Hematopoietic multipotent progenitor cell treated with erythropoietin and hydrocortisone succinate and interleukin-3 and kit ligand, for 4 days (in vitro differentiated cells): ENCODE measurements around the gene GNAZ.

Experiments used
- DNase-seq: peaks from one replicate; pipeline ENCODE4 v3.0.0-alpha.2; 2015

The GNAZ gene

GRCh38 chr22:23094695-23095681, 24.7 kb downstream of the GNAZ start:
- DNase-seq = no peak

DNA sequence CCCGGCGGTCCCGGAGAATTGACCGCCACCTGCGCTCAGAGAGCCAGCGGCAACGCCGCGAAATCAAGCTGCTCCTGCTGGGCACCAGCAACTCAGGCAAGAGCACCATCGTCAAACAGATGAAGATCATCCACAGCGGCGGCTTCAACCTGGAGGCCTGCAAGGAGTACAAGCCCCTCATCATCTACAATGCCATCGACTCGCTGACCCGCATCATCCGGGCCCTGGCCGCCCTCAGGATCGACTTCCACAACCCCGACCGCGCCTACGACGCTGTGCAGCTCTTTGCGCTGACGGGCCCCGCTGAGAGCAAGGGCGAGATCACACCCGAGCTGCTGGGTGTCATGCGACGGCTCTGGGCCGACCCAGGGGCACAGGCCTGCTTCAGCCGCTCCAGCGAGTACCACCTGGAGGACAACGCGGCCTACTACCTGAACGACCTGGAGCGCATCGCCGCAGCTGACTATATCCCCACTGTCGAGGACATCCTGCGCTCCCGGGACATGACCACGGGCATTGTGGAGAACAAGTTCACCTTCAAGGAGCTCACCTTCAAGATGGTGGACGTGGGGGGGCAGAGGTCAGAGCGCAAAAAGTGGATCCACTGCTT, 25.5 kb downstream of the GNAZ start:
- no peak for DNase-seq

GRCh38 chr22:23097412-23098229, 27.3 kb downstream of the GNAZ start:
- no peak for DNase-seq

GRCh38 chr22:23098230-23098705, 27.9 kb downstream of the GNAZ start:
- DNase-seq = no peak

- DNase-seq = no peak
Observed at GRCh38 chr22:23098718-23099530, 28.6 kb downstream of the GNAZ start.

GRCh38 chr22:23099531-23099804, 29.1 kb downstream of the GNAZ start:
- DNase-seq = no peak

DNA sequence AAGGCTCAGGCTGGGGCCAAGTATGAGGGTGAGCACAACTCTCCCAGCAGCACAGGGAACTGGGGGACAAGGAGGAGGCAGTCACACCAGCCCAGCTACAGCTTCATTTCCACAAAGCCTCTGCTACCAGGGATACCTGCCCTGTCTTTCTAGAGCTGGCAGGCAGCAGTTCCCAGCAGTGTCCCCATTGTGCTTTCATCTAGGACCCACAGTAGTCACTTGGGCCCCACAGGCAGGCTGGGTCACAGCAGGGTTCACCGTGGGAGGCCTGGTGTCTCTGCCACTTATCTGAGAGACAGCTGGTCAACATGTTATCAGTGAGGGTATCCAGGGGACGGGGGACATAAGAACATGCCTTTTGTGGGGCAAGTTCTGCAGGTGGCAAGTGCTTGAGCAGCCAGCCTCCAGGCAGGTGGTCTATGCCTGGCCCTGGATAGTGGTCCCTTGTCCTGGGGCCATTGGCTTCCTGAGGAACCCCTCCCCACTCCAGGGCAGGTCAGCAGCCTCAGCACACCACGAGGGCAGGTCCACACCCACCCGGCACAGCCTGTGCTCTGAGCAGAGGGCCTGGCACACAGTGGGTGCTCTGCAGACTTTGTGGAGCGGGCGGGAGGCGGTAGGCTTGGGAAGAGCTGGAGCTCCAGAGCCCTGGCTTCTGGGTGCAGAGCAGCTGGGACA, 29.9 kb downstream of the GNAZ start:
- DNase-seq = no peak

DNA sequence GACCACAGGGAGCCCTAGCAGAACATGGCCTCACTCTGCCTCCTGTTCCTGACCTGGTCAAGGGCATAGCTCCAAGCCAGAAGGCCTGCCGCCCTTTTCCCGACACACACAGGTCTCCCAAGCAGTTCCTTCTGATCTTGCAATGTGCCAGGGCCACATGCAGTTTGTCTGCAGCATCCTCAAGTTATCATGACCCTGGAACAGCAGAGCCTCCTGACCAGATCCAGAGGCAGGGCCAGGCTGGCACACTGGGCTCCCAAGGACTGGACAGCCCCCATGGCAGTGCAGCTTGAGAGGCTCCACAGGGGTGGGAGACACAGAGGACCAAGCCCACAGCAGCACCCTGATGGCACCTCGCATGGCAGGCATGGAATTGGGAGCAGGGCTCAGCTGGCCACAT, 31.2 kb downstream of the GNAZ start:
- DNase-seq = no peak

DNA sequence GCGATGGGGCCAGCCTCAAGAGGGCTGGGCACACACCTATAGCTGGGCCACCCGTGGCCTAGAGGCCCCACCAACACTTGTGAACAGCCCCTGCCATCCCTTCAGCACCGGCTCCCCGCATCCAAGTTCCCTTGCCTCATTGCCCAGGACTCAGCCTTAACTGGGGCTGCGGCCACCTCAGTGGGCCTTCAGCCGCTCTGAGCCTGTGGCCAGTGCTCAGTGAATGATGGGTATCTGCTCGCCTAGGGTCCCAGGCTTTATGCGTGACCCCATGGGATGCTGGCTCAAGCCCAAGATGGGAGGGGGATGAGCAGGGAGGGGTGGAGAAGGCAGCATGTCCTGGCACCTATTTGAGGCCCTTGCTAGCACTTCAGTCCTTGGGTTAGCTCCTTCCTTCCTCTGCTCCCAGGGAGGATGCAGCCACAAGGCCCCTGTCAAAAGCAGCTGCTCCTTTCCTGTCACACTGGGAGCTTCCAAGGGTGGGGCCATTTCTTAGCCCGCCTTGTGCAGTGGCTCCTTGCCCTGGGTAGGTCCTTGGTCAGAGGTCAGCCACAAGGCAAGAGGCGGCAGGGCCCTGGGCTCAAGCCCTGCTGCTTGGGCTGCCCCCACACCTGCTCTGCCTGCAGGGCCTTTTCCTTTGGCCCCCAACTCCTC, 31.8 kb downstream of the GNAZ start:
- DNase-seq = no peak

GRCh38 chr22:23102776-23103175, 32.5 kb downstream of the GNAZ start:
- DNase-seq = no peak

DNA sequence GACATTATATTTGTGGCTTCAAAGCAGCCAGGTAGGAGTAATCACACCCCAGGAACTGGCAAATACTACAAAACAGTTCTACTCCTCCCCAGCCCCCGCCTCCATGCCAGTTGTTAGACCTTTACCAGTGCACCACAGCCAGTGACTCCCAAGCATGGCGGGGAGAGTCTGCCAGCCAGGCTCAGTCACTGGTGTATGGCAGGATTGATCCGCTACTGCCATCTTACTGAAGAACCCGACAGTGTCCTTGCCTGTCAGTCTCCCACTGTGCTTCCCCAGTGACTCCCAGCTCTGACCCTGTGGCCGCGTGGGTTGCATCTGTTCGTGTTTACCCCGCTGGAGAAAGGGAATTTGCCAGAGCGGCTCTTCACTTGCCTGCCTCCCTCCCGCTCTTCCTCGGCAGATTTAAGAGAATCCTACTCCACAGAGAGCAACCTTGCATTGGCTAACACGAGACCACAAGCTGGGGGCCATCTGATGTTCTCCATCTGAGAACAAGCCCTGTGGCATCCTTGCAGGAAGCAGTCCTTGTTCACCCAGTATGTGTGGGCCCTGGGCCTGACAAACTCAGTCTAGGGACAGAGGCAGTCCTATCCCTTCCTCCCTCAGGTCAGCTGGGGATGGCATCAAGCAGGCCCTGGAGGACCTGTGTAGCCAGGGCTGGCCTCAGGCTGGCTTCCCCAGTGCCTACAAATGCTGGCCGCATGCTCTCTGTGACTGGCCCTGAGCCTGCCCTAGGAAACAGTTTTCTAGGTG, 33.1 kb downstream of the GNAZ start:
- DNase-seq = no peak

GRCh38 chr22:23104187-23104971, 34.1 kb downstream of the GNAZ start:
- DNase-seq = no peak

GRCh38 chr22:23105304-23105703, 35.0 kb downstream of the GNAZ start:
- no peak for DNase-seq

DNA sequence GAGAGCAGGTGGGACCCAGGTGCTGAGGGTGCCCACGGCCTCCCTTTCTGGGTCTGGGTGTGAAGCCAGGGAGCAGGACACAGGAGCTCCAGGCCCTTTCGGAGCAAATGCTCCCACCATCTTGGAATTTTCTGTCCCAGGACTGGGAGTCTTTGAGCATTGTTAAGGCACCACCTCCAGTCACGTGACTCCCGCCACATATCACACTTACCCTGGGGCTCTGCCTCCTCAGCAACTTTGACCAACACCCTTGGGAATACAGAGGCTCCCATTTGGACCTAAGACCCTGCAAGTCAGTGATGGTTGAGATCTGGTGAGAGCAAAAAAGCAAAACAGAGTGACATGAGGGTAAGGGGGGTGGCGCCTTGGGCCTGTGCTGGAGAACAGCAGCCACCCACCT, 35.6 kb downstream of the GNAZ start:
- DNase-seq = no peak

- no peak for DNase-seq
Observed at GRCh38 chr22:23106344-23106743, 36.0 kb downstream of the GNAZ start.

DNA sequence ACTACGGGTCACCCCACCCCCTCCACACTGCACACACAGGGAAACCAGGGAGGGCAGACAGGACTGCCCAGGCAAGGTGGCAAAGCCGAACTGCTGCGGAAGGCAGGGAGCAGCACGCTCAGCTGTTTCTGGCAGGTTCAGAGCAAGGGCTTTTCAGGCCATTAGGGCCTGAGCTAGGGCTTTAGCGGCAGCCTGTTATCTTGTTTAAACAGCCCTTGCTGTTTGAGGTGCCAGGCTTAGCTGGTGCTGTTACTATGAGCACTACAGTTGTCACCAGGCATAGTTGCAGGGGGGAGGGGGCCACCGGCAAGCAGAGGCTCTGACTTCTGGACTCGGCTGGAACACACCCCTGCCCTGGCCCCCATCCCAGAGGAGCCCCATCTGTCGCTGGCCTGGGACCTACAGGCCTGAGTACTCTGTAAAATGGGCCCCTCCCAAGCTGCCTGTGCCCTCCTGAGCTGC, 36.6 kb downstream of the GNAZ start:
- peak; percentile 80 for DNase-seq

DNA sequence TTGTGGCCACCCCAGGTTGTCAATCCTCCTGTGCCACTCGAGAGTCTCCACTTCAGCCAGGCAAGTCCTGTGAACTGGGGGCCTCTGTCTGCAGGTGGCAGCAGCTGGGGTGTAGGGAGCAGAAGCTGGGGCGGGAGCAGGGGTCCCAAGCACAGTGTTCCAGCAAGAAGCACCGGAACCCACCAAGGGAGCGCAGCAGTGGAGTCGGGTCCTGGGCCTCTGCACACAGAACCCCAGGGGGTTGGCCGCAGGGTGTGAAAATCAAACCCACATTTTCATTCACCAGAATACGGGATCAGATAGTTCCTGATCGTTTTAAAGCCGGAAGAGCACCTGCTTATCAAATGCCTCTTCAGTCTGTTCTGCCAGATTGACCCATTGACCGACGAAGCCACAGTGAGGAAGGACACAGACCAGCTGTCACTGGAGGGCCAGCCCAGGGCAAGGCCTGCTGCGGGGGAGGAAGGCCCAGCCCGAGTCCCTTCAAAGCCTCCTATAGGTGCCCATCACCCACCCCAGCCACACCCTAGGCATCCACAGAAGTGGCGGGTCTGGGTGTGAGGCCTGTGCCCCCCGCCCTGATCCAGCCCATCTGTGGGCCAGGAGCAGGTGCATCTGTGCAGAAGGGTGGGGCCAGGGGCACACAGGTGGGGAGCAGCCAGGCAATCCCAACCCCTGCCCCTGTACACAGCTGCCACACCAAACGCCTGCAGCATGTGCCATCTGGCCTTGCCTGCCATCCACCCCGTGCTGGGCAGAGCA, 37.3 kb downstream of the GNAZ start:
- DNase-seq = no peak

DNA sequence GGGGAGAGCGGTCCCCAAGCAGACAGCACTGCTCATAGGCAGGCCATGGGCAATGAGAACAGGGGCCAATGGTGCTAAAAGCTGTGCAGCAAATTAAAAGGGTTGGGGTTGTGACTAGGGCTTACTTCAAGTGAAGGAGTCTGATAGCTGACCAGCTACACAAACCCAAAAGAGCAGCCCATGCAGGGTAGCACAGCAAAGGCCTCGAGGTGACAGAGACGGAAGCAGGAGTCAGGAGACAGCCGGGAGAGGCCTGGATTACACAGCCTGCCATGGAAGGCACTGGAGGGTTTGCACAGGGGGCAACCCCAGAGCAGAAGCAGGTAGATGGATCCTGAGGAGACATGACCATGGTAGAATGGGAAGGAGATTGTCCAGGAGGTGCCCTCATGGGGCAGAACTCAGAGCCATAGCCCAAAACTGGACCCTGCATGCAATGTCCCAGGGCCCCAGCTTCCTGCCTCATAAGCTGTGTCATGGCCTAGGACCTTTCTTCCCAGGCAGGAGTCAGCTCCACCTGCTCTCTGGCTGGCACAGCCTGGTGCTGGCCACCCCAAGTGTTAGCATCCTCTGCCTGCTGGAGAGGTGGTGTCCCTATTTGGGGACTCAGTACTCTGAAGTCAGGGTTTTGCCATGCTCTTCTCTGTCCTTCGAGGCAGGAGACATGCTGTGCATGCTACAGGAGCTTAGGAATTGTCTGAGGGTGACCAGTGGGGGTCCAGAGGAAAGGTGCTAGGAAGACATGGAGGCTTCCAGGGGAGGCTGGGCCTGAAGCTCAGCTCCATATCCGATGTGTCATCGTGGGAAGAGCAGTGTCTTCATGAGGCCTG, 38.1 kb downstream of the GNAZ start:
- DNase-seq = no peak
